HL-60 (cell line): ENCODE measurements around the gene DBN1.
"Not testable (repeated sequence)": the region's sequence is repeated elsewhere in the genome, so short reads cannot be mapped to it uniquely, and the experiment has no call there.

ENCODE experiments used
- DNase-seq, 2 experiments: peaks; one replicate each; pipeline ENCODE4 v3.0.0-alpha.2; 2010 to 2020; ENCODE audit warnings: low read depth in 1 of 2, low spot score in 1 of 2
- H3K27ac ChIP-seq: fragments of 250-450 bp; sonication (Bioruptor Pico); replicated peaks from 2 replicates; pipeline ENCODE4 v1.5.1; 2020; ENCODE audit warnings: mild to moderate bottlenecking, moderate library complexity
- H3K27me3 ChIP-seq: fragments of 250-450 bp; sonication (Bioruptor Pico); 2 replicates; pipeline ENCODE4 v1.5.1; 2021; ENCODE audit warnings: mild to moderate bottlenecking, moderate library complexity; ENCODE audit not compliant: insufficient read depth, poor library complexity, severe bottlenecking
- H3K4me3 ChIP-seq: replicated peaks from 2 replicates; pipeline ENCODE4 v1.5.1; 2011; ENCODE audit warnings: mild to moderate bottlenecking, control low read depth, low read length; ENCODE audit not compliant: insufficient read depth
- CTCF ChIP-seq: IDR thresholded peaks from one replicate; pipeline ENCODE4 v1.5.1; 2011; ENCODE audit warnings: low read length, control low read depth, inconsistent platforms; ENCODE audit not compliant: insufficient read depth
- GABPA ChIP-seq: IDR thresholded peaks from 2 replicates; pipeline ENCODE4 v1.6.1; 2012; ENCODE audit warnings: low read depth
- POLR2AphosphoS5 ChIP-seq: IDR thresholded peaks from 2 replicates; pipeline ENCODE4 v1.6.1; 2012; ENCODE audit warnings: low read depth
- SPI1 ChIP-seq: IDR thresholded peaks from 2 replicates; pipeline ENCODE4 v1.6.1; 2012; ENCODE audit warnings: low read depth, mild to moderate bottlenecking, borderline replicate concordance
- TF ChIP-seq, protein P1 (sequence below): IDR thresholded peaks from 2 replicates; pipeline ENCODE4 v1.6.1; 2012; ENCODE audit warnings: low read depth; ENCODE audit not compliant: insufficient replicate concordance

DBN1 gene

GRCh38 chr5:177487144-177487543 is 13.7 kb upstream of the DBN1 start:
- no peak for TF ChIP-seq SPI1
- TF ChIP-seq, protein P1, sequence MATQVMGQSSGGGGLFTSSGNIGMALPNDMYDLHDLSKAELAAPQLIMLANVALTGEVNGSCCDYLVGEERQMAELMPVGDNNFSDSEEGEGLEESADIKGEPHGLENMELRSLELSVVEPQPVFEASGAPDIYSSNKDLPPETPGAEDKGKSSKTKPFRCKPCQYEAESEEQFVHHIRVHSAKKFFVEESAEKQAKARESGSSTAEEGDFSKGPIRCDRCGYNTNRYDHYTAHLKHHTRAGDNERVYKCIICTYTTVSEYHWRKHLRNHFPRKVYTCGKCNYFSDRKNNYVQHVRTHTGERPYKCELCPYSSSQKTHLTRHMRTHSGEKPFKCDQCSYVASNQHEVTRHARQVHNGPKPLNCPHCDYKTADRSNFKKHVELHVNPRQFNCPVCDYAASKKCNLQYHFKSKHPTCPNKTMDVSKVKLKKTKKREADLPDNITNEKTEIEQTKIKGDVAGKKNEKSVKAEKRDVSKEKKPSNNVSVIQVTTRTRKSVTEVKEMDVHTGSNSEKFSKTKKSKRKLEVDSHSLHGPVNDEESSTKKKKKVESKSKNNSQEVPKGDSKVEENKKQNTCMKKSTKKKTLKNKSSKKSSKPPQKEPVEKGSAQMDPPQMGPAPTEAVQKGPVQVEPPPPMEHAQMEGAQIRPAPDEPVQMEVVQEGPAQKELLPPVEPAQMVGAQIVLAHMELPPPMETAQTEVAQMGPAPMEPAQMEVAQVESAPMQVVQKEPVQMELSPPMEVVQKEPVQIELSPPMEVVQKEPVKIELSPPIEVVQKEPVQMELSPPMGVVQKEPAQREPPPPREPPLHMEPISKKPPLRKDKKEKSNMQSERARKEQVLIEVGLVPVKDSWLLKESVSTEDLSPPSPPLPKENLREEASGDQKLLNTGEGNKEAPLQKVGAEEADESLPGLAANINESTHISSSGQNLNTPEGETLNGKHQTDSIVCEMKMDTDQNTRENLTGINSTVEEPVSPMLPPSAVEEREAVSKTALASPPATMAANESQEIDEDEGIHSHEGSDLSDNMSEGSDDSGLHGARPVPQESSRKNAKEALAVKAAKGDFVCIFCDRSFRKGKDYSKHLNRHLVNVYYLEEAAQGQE: no peak
- TF ChIP-seq GABPA: no peak
- TF ChIP-seq POLR2AphosphoS5: no peak
- TF ChIP-seq CTCF: no peak

DNA sequence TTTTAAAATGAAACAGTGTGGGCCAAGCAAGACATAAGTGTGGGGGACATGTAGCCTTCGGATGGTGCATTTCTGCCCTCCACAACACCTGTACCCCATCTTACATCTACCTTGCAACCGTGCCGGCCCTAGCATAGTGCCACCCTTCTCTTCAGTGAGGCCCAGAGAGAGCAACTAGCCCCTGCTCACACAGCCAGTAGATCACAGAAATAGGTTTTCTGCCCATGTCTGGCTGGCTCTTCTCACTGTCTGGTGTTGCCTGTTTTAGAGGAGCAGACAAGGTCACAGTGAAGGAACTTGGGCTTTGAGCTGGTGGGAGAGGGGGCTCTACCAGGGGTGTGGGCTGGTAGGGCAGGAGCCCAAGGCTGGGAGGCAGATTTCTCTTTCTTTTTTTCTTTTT is 12.8 kb upstream of the DBN1 start:
- Histone ChIP-seq H3K27me3 (no peaks in the 10 kb centered on the region), H3K27ac (no peak overlapping the region), H3K4me3 (no peak overlapping the region)
- TF ChIP-seq, protein P1: no peak
- TF ChIP-seq POLR2AphosphoS5 (no peak), SPI1 (no peak), GABPA (no peak), CTCF (no peak)
- no peak for DNase-seq

More at GRCh38 chr5:177487144-177487543, 13.7 kb upstream of the DBN1 start:
- H3K27me3 ChIP-seq: no peaks in the 10 kb centered on the region
- DNase-seq: no peak
- no peak overlapping the region for H3K4me3 ChIP-seq
- no peak overlapping the region for H3K27ac ChIP-seq

DNA sequence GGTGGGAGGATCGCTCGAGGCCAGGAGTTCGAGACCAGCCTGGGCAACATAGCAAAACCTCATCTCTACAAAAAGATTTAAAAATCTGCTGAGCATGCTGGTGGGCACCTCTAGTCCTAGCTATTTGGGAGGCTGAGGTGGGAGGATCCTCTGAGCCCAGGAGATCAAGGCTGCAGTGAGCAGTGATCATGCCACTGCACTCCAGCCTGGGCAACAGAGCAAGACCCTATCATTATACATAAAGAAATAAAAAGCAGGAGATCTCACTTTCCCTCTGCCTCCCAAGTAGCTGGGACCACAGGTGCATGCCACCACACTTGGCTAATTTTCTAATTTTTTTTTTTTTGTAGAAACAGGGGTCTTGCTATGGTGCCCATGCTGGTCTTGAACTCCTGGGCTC is 12.3 kb upstream of the DBN1 start:
- not testable (repeated sequence) for H3K27ac ChIP-seq, DNase-seq, H3K27me3 ChIP-seq, H3K4me3 ChIP-seq

DNA sequence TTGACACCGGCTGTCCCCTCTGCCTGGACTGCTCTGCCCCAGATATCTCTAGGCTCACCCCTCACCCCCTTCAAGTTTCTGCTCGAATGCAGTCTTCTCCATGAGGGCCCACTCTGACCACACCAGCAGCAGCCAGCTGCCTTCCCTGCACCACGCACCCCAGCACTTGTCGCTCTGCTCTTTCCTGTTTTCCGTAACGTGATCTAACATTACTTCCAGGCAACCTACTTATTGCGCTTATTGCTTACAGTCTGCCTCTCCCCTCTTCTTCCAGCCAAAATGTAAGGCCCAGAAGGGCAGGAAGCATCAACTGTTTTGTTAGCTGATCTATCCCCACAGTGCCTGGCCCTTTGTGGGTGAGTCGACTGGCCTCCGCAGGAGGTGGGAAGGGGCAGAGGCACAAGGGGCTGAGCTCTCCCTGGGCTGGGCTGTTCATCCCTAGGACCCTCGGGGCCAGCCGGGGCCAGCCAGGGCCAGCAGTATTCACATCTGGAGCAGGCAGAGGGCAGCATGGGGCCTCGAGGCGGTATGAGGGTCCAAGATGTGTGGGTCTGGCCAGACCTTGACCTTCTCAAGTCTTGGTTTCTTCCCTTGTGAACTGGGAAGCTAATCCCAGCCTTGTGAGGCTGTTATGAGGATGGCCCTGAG is 11.6 kb upstream of the DBN1 start:
- Histone ChIP-seq H3K27ac (no peak overlapping the region), H3K4me3 (no peak overlapping the region), H3K27me3 (no peaks in the 10 kb centered on the region)
- DNase-seq: no peak
- TF ChIP-seq SPI1 (no peak), POLR2AphosphoS5 (no peak), CTCF (no peak), GABPA (no peak)
- TF ChIP-seq, protein P1: no peak
